GM18508 (cell line): Measurements from ENCODE around the gene POMP.

ENCODE experiments used
- ATAC-seq: cut with Tn5 transposase; IDR thresholded peaks from one replicate; pipeline ENCODE4 v1.9.1; 2021; ENCODE audit warnings: moderate number of reproducible peaks; ENCODE audit not compliant: insufficient read depth, unreplicated experiment

The POMP gene, protein sequence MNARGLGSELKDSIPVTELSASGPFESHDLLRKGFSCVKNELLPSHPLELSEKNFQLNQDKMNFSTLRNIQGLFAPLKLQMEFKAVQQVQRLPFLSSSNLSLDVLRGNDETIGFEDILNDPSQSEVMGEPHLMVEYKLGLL

DNA sequence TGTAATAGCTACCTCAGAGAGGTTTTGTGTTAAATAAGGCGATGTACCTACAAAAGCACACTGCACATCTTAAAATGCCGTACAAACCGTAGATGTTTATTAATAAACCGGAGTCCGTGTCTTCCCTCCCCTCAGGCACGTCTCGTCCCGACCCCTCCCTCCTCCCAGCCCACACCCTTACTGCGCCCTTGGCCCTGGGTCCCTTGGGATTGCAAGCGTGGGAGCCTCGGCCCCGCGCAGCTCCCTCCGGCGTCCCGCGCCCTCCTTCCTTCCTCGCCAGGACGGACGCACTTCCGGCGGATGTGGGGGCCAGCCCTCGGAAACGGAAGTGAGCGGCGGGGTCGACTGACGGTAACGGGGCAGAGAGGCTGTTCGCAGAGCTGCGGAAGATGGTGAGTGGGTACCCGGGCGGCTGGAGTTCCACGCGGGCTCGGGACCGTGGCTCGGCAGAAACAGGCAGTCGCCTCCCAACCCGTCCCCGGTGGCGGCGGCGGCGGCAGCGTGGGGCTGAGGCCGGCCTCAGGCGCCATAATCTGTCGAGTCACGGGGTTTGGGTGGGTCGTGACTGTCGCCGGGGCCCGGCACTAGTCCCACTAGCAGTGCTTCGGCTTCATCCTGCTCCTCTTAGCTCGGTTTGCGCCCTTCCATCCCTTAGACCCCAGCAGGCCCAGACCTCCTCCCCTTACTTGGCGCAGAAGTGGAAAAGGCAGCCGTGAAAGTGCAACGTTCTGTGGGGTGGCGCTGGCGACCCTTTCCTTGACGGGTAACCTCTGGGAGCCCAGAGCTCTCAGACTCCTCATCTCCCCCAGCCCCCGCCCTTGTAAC lies at the start of gene POMP:
TSS of gene POMP (plus strand) at position 335 of the 825 bp plus-strand sequence. CDS start at position 390, 55 bp downstream.
- ATAC-seq = peak; percentile 37

DNA sequence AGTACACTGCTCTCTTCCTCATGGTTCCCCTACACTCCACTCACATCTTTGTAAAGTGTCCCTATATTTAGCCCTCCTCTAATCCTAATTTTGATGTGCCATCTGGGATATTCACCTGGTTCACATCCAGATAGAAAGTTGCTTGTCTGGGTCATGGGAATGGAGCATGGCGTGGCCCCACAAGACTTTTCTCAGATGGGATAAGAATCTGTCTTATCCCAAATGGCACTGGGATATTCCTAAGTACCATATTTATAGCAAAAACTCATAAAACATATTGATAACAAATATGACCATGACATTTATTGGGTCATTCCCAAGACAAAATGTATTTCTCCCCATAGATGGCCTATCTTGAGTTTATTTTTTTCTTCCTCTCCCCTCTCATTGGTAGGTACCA lies 49.5 kb upstream of the POMP start:
- no peak for ATAC-seq

DNA sequence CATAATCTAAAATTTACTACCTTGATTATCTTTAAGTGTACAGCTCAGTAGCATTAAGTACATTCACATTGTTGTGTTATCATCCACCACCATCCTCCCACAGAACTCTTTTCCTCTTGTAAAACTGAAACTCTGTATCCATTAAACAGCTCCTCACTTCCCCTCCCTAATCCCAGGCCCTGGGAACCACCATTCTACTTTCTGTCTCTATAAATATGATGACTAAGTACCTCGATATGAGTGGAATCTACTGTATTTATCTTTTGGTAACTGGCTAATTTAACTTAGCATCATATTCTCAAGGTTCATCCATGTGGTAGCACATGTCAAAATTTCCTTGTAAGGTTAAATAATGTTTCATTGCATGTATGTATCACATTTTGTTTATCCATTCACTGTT lies 49.0 kb upstream of the POMP start:
- no peak for ATAC-seq

DNA sequence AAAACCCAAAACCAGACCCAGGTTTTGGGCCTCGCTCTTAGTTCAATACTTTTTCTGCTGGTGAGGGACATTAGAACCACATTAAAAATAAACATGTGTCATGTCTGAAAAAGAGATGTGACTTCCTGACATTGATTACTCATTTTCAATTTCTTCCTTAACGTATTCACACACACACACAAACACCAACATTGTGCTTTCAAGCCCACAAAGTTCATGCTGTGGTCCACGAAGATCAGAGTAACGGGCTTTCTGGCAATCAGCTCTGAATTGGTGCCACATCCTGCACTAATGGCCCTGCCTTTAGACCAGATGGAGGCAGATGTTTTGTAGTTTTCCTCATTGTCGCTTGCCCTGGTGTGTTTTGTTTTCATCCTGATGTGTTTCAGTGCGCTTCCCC lies 47.9 kb upstream of the POMP start:
- ATAC-seq = no peak

DNA sequence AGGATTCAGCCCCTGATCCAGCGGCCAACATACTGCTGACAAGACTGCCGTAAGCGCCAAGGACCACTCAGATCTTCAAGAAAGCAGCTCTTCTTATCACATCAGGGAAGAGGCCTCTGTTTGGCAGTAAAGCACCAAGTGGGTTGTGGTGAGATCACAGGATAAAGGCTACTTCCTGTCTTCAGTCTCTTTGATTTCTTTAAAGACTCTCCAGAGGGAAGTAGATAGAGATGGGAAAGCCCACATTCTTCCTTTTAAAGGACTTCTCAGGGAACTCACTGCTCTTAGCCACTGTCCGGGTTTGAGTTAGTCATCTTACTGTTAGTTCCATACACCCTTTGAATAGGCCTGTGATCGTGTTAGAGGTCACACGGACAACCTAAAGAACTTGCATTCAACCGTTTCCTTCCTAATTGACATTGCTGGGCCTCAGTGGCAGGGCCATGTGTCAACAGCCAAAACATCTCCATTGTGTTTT lies 47.2 kb upstream of the POMP start:
- ATAC-seq = no peak

DNA sequence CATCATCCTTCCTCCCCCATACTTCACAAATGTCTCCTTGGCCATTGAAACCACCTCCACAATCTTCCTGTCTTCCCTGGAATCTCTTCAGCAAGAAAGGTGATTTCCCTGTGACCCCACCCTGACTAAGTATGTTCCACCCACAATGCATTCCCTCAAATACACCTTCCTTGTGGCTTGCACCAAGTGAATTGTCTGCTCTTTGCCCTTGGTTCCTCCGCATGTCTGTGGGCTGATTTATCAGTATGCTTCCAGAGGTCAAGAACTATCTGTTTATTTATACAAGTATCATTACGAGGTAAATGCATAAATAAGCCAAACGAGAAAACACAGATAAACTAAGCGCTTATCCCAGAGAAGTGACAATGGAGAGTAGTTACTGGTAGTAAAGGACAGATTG lies 45.4 kb upstream of the POMP start:
- no peak for ATAC-seq

DNA sequence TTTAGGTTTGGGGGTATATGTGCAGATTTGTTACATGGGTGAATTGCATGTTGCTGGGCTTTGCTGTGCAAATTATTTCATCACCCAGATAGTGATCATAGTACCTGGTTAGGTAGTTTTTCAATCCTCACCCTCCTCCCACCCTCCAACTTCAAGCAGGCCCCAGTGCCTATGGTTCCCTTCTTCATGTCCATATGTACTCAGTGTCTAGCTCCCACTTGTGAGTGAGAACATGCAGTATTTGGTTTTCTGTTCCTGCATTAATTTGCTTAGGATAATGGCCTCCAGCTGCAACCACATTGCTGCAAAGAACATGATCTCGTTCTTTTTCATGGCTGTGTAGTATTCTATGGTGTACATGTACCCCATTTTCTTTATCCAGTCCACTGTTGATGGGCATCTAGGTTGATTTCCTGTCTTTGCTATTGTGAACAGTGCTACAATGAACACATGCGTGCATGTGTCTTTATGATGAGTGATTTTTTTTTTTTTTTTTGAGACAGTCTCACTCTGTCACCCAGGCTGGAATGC lies 42.9 kb upstream of the POMP start:
- no peak for ATAC-seq

DNA sequence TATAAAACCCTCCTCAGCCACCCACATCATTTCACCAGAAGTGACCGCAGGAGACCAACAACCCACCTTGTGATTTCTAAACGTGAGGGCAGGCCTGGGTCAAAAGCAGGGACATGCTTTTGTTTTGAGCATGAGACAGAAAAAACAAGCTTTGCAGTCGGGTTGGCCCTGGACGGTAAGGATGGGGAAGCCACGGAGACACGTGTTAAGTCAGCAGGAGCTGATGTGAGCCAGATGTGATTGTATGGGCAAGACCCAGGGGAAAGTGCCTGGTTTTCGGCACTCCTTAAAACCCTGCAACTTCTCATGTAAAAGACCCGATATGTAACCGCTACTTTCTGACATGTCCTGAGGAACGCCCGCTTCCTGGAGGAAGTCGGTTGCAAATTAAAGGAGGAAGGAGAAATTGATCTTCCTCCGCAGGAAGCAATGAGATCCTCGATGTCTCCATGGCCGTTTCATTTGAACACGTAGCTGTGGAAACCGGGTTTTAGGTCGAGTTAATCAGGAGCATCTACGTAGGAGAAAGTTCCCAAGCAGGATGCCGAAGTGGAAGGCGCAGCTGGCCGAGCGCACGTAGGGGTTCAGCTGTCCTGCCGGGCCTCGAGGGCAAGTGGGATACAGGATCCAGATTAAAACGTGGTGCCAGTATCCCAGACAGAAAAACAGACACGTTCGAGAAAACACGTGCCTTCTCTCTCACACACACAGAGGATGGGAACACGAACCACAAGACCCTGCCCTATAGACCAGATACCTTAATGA lies 40.5 kb upstream of the POMP start:
- no peak for ATAC-seq

DNA sequence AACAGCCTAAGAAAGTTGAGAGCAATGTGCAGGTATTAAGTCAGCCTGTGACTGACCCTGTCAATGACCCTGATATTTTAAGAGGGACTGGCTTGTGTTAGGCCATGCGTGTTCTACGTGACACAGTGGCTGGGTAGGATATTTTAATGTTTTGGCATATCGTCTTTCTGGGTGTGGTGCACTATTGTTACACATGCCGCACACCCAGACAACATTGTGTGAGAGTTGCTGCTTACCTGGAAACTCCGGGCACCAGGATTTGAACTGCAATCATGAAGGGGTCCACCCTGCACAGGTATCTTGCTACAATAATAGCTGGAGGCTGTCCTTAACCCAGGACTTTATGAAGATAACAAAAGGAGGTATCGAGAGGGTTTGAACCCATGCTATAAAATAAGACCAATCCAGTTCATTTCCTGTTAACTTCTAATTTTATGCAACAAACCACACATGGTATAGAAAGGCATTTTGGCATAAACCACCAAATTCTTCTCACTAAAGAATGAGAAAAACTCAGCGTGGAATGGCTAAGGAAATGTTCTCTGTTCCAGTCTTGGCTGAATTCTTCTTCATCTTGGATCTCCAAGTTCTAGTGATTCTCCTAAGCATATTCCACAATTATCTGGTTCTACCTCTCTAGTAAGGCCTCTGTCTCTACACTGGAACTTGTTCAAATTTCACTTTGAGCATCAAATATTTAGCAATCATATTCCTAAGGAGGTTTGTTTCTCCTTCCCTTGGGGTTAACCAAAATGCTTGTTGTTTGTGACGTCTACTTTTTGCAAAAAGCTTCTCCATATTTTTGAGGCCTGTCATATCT lies 38.7 kb upstream of the POMP start:
- no peak for ATAC-seq

DNA sequence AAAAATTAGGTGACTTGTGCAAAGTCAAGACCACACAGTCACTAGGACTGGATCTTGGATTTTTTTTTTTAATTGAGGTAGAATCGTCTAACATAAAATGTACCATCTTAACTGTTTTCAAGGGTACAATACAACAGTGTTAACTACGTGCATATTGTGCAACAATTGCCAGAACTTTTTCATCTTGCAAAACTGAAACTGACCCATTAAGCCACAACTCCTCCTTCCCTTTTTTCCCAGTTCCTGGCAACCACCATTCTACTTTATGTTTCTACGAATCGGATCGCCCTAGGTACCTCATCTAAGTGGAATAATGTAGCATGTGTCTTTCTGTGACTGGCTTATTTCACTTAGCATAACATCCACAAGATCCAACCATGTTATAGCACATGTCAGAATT lies 37.5 kb upstream of the POMP start:
- ATAC-seq = no peak

DNA sequence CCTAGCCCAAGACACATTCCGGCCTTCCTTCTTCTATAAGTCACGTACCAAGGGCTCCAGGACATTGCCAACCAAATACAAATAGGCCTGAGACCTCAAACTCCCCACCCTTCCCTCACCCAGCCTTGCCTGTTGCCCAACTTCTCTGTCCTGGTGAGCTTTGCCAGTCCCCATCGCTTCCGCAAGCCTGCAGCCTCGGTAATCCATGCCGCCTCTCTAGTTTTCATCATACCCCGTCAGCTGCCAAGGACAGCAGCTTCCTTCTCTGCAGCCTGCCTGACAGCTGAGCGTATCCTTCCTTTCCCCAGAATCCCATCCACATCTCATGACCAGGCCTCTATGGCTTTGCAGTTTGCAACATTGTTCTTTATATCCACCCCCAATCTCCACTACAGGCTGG lies 36.6 kb upstream of the POMP start:
- ATAC-seq = no peak

DNA sequence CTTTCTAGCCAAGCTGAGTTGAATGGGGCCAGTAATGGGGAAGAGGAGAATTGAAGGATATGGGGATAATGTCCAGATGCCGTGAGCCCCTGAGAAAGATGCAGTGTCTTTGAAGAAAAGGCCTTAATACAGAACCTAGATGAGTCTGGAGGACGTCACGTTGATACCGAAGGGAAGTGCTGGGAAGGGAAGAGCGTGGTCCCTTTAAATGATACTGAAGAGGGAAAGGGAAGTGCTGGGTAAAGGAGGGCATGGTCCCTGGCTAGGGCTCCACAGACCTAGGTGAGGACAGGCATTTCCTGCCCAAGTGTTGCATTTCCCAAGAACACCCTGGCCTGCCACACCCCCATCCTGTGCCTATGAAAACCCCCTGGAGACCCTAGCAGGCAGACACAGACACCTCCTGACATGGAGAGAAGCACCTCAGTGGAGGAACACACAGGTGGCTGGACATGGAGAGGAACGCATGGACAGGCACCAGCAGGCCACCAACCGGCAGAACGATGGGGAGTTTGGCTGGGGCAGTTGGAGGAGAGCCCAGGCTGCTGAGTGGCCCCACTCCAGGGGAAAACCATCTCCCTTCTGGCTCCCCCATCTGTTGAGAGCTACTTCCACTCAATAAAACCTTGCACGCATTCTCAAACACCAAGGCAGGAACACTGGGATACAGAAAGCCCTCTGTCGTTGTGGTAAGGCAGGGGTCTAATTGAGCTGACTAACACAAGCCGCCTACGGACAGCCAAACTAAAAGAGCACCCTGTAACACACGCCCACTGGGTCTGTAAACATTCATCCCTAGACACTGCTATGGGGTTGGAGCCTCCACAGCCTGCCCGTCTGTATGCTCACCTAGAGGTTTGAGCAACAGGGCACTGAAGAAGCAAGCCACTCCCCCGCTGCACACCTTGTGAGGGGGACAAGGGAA lies 34.9 kb upstream of the POMP start:
- no peak for ATAC-seq

DNA sequence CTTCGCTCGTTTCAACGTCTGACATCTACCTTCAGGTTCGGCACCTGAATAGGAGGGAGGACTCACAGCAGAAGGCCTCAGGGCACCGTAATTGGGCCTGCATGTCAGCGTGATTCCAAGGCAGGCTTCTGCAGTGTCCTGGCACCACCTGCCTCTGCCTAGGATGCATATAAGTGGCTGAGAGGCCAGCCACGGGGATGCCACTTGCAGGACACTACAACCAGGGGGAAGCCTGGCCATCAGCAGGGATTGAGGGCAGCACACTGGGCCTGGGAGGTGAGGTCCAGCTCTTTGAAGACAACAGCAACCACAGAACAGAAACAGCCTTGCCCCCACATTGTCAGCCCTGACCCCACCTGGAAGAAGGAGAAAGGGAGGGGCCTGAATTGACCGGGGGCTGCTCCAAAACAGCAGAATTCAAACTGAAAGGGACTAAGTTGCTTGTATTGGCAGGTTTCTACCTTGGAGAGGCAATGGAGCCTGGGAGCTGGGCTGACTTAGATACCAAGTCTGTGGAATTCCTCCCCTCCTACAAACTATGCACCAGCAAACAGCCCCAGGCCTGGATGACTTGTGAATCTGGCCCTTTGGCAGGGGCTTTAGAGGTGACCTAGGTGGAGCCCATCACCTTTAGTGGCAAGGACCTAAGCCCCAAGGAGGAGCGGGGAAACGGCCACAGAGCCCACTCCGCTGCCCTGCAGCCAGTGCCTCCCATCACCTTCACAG lies 34.1 kb upstream of the POMP start:
- no peak for ATAC-seq

DNA sequence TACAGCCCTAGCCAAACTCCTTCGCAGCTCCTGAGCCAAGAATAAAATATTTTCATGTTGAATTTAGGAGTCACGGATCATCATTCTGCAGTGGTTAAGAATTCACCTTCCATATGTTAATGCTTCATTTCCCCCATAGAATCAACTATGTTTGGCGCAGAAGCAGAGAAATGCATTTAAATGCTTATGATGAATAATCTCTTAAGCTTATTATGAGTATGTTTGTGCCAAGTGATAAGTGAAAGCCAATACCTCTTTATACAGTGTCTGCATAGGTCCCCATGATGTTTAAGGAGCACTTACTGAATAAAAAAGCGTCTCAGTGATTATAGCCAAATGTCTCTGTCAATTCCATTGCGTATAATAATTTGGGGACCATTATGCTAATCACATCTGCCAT lies 32.7 kb upstream of the POMP start:
- no peak for ATAC-seq

DNA sequence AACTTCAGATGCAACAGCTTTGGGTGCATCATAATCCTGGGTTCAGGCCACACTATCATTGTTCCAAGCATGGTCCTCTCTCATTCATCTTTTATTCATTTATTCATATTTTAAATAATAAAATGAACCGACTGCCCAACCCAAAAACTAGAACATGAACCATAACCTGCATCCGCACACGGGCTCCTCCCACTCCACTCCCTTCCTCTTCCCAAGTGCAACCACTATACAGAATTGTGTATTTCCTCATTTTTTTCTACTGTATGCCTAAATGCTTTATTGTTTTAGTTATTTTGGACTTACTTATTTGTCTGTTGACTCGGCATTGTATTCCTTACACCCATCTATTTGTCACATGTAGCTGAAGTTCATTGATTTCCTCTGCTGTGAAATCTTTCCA lies 30.7 kb upstream of the POMP start:
- ATAC-seq = no peak

DNA sequence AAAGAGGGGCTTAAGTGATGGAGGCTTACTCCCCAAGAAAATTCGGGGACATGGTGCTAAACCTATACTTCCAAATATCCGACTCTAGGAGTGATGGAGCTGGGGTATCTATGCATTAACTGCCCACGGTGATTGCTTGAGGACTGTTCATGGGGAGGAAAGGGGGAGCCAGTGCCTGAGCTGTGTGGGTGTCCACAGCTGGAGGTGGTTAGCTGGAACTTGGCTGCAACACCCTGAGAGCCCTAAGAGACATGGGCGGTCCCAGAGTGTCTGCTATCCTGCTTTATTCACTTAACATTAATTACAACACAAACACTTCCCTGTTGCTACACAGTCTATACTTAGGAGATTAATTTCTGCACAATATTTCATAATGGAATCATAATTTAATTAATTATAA lies 28.1 kb upstream of the POMP start:
- ATAC-seq = no peak

DNA sequence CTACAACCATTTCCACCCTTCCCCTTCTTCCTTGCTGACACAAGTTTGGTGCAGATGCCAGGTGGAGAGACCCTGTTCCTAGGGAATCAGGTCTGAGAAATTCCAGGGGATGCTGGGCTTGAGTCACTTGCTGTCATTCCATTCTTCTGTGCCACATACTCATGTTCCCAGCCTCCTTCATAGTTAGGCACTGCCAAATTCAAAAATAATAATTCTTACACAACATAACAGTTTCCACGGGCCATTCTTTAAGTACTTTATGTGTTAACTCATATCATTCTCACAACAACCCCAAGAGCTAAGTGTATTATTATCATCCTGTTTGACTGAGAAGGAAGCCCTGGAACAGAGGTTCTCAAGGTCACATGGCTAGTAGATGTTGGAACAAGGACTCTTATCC lies 27.1 kb upstream of the POMP start:
- no peak for ATAC-seq

DNA sequence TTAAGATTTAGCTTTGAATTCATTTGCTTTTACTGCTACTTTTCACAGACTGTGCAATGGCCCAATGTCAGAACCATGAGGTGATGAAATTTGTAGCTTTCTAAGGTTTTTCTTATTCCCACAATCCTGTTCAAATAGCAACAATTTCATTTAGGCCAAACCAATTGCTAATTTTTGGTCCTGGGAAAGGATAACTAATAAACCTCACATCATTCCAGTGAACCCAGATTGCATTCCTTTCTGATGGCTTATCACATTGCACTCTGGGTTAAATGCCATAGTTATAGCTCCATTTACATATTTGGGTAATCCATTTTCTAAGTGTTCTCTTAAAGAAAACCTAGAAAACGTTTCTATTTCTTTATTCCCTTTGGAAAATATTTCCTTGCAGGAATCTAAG lies 22.9 kb upstream of the POMP start:
- ATAC-seq = no peak
